Fibroblast of villous mesenchyme (primary cell): Measurements from ENCODE around the gene CSH1. TPM values are rescaled to one million over a fixed set of nuclear protein-coding genes. Genes with fewer than 3 reads are reported as not detected.

Experiments used
- DNase-seq: peaks from one replicate; pipeline ENCODE4 v3.0.0-alpha.2; 2010; ENCODE audit warnings: low read depth
- H3K4me3 ChIP-seq: 2 replicates; pipeline ENCODE4 v1.5.1; 2011; ENCODE audit warnings: low read depth, mild to moderate bottlenecking, low read length
- CTCF ChIP-seq: IDR thresholded peaks from 2 replicates; pipeline ENCODE4 v1.5.1; 2012; ENCODE audit warnings: low read depth, mild to moderate bottlenecking, low read length; ENCODE audit not compliant: insufficient read depth
- total RNA-seq: library from RNA; depleted of rRNA; stranded (reverse); fragments of >200 nt; gene quantifications from 2 replicates; pipeline ENCODE4 v1.2.3, GENCODE V29; 2012

CSH1 gene
- total RNA-seq, 1 donor, result not detected

GRCh38 chr17:63941162-63941561, 44.8 kb upstream of the CSH1 start:
- H3K4me3 ChIP-seq, result no peak overlapping the region
- no peak for DNase-seq
- TF ChIP-seq CTCF, result no peak

- no peak for DNase-seq
- H3K4me3 ChIP-seq, result no peak overlapping the region
- no peak for TF ChIP-seq CTCF
Observed at GRCh38 chr17:63940584-63940983, 44.2 kb upstream of the CSH1 start.

GRCh38 chr17:63939884-63940283, 43.5 kb upstream of the CSH1 start:
- no peak for DNase-seq
- no peak overlapping the region for H3K4me3 ChIP-seq
- TF ChIP-seq CTCF, result no peak

GRCh38 chr17:63939401-63939800, 43.0 kb upstream of the CSH1 start:
- no peak overlapping the region for H3K4me3 ChIP-seq
- no peak for TF ChIP-seq CTCF
- DNase-seq, result no peak

GRCh38 chr17:63937920-63938319, 41.5 kb upstream of the CSH1 start:
- H3K4me3 ChIP-seq, result no peak overlapping the region
- no peak for DNase-seq
- no peak for TF ChIP-seq CTCF

DNA sequence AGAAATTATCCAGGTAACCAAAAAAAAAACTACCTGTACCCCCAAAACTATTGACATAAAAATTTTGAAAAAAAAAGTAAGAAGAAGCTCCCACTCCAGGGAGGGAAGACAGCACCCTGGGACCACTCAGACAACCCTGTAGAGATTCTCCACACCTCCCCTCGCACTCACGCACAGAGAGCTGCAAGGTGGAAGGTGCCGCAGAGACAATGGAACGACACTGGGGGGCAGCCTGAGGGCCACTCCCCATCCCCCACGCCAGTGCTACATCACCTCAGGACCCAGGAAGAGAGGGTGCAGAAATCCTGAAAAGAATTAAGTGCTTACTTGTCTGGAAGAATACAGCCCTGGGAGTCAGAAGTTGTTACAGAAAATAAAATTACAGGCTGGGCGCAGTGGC, 40.9 kb upstream of the CSH1 start:
- TF ChIP-seq CTCF, result no peak
- no peak for DNase-seq
- no peak overlapping the region for H3K4me3 ChIP-seq

- DNase-seq, result no peak
Observed at GRCh38 chr17:63934183-63935112, 38.1 kb upstream of the CSH1 start.

More at GRCh38 chr17:63934183-63935112, 38.1 kb upstream of the CSH1 start:
- TF ChIP-seq CTCF, result no peak
- no peak overlapping the region for H3K4me3 ChIP-seq
